Naive thymus-derived CD4-positive, alpha-beta T cell (primary cell): ENCODE results near the gene FETUB. TPM values are rescaled to one million over a fixed set of nuclear protein-coding genes. Genes with fewer than 3 reads are reported as not detected.

Experiments used
- ATAC-seq: fragments of 150-1000 bp; cut with Tn5 transposase; 2 replicates; pipeline ENCODE4 v1.10.0; 2021; ENCODE audit warnings: mild to moderate bottlenecking, moderate library complexity
- CTCF ChIA-PET: fragments of 350-600 bp; sonication (Branson Sonifier 250); formaldehyde crosslinking; loops from one replicate; lab custom pipeline; 2021; ENCODE audit warnings: antibody characterized with exemption; lab: Charles Lee
- POLR2A ChIA-PET: fragments of 350-600 bp; sonication (Branson Sonifier 250); formaldehyde crosslinking; loops from one replicate; lab custom pipeline; 2021; ENCODE audit warnings: antibody characterized with exemption, inconsistent platforms; lab: Charles Lee
- DNase-seq, 9 donors: peaks; one replicate each; pipeline versions ENCODE4 v3.0.0 to v3.0.0-alpha.2; 2020 to 2022; ENCODE audit warnings: mixed read lengths in 1 of 9
- H3K27ac ChIP-seq: one replicate; pipeline ENCODE4 v1.7.0; 2013; ENCODE audit warnings: mild to moderate bottlenecking, low read depth, low read length, moderate library complexity
- H3K27me3 ChIP-seq, 2 donors: one replicate each; pipeline ENCODE4 v1.7.0; 2013; ENCODE audit warnings: low read length in 2 of 2, mild to moderate bottlenecking in 2 of 2, moderate library complexity in 2 of 2; ENCODE audit not compliant: control insufficient read depth in 2 of 2, insufficient read depth in 2 of 2
- H3K36me3 ChIP-seq, 3 experiments: 1 replicate in 2 of 3; 2 replicates in 1 of 3; pipeline ENCODE4 v1.7.0; 2013; ENCODE audit warnings: low read length in 3 of 3, mild to moderate bottlenecking in 3 of 3, moderate library complexity in 1 of 3; ENCODE audit not compliant: insufficient read depth in 3 of 3, control insufficient read depth in 2 of 3
- H3K4me1 ChIP-seq, 2 donors: one replicate each; pipeline ENCODE4 v1.7.0; 2013; ENCODE audit warnings: low read length in 2 of 2, mild to moderate bottlenecking in 2 of 2, moderate library complexity in 1 of 2; ENCODE audit not compliant: control insufficient read depth in 2 of 2, insufficient read depth in 2 of 2
- H3K4me3 ChIP-seq: 2 replicates; pipeline ENCODE4 v1.7.0; 2013; ENCODE audit warnings: mild to moderate bottlenecking, low read length
- H3K9me3 ChIP-seq, 3 experiments: 1 replicate in 2 of 3; 2 replicates in 1 of 3; pipeline ENCODE4 v1.7.0; 2013; ENCODE audit warnings: low read length in 3 of 3; ENCODE audit not compliant: control insufficient read depth in 2 of 3
- H3K27ac Mint-ChIP-seq, 9 donors: one replicate each; pipeline ENCODE4 v1.8.0; 2020 to 2022; ENCODE audit warnings: mixed read lengths in 9 of 9, mild to moderate bottlenecking in 8 of 9, moderate library complexity in 5 of 9, inconsistent platforms in 2 of 9
- H3K27me3 Mint-ChIP-seq, 5 donors: one replicate each; pipeline ENCODE4 v1.8.0; 2021 to 2022; ENCODE audit warnings: mixed read lengths in 5 of 5, mild to moderate bottlenecking in 1 of 5
- H3K36me3 Mint-ChIP-seq, 5 donors: one replicate each; pipeline ENCODE4 v1.8.0; 2020 to 2022; ENCODE audit warnings: mixed read lengths in 5 of 5, mild to moderate bottlenecking in 3 of 5, inconsistent platforms in 1 of 5
- H3K4me1 Mint-ChIP-seq, 7 donors: one replicate each; pipeline ENCODE4 v1.8.0; 2020 to 2022; ENCODE audit warnings: mixed read lengths in 7 of 7, mild to moderate bottlenecking in 3 of 7, inconsistent platforms in 1 of 7
- H3K4me3 Mint-ChIP-seq, 10 donors: one replicate each; pipeline ENCODE4 v1.8.0; 2020 to 2022; ENCODE audit warnings: mild to moderate bottlenecking in 10 of 10, mixed read lengths in 10 of 10, moderate library complexity in 6 of 10, inconsistent platforms in 2 of 10
- H3K9me3 Mint-ChIP-seq, 11 donors: one replicate each; pipeline ENCODE4 v1.8.0; 2020 to 2022; ENCODE audit warnings: mixed read lengths in 11 of 11, mild to moderate bottlenecking in 4 of 11, inconsistent platforms in 1 of 11, moderate library complexity in 1 of 11
- intact Hi-C, 2 donors: fragments of 100-400 bp; cut with micrococcal nuclease; formaldehyde crosslinking; loops; one replicate each; pipeline ENCODE4 v1.15.1; 2023
- polyA plus RNA-seq, 2 donors: library from polyadenylated mRNA; unstranded; fragments of 300-500 nt; fragmentation: Illumina TruSeq; gene quantifications; one replicate each; pipeline ENCODE4 v1.2.3, GENCODE V29; 2021
- total RNA-seq, 6 experiments: library from RNA in 5 of 6; stranded (reverse) in 5 of 6; gene quantifications; 1 replicate in 5 of 6; 2 replicates in 1 of 6; pipeline ENCODE4 v1.2.3 and lab custom pipeline; 2021 to 2026

Gene FETUB
- total and polyA plus RNA-seq, 7 experiments from 2014 or later: not detected

DNA sequence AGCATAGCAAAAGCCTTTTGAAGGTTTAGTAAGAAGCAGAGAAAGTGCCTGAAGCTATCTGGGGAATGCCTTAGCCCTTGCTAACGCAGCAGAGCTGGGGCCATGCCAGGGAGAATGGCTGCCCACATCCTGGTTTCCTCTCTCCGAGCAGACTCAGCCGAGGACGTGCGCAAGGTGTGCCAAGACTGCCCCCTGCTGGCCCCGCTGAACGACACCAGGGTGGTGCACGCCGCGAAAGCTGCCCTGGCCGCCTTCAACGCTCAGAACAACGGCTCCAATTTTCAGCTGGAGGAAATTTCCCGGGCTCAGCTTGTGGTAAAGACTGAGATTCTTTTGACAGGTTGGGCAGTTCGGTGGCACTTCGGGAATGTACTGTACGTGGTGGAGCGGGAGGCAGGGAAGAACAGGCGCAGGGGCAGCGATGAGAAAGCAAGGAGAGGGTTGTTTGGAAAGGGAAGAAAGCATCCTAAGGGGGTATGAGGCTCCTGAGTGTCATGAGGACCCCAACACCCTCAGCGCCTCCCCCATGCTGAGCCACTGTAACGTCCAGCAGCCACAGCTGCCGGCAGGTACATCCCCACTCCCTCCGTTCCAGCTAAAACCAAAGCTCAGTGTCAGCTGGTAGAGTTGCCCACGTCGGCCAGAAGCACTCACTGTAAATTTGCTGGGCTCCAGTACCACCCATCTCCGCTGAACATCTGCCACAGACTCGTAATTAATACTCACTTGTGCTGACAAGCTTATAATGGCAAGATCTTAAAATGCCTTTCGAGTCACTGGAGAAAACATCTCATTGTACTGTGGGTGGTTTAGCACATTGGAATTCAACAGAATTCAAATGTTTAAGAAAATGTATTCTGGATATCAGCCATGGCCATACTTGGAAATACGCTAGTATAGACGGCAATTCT is 22.9 kb upstream of the FETUB start:
- no peaks in the 10 kb centered on the region for H3K36me3 Mint-ChIP-seq
- Histone ChIP-seq H3K4me3 (peak overlapping the region; percentile 23), H3K27me3 (no peaks in the 10 kb centered on the region), H3K36me3 (no peaks in the 10 kb centered on the region), H3K27ac (no peak overlapping the region), H3K4me1 (peaks cover 5 to 10% of the 10 kb centered on the region in 2 donors), H3K9me3 (no peaks in the 10 kb centered on the region)
- POLR2A ChIA-PET: interaction anchor here (0.6 to 3.6 kb wide), 7 partner anchors 50 to 358 kb away, joined by 3 to 35 read pairs (median 4); partner anchors contain the start of genes EIF4A2 and TBCCD1
- peaks cover 14 to 51% (median 26%) of the 10 kb centered on the region in 5 donors for H3K27me3 Mint-ChIP-seq
- DNase-seq (peak; percentile 67 to 87 (median 83)), ATAC-seq (peak; percentile 99)
- peak overlapping the region in 8 of 9 donors; percentile 51 to 81 (median 62) for H3K27ac Mint-ChIP-seq
- peaks cover 0 to 1% (median 0%) of the 10 kb centered on the region in 11 donors for H3K9me3 Mint-ChIP-seq
- intact Hi-C loops: loop anchor here (1.0 to 5.0 kb wide), 12 partner anchors 46 to 956 kb away; partner anchors contain the start of genes DNAJB11 (in 1 of the 2), ETV5 (in 1 of the 2), RFC4 (in 1 of the 2) and ST6GAL1 (in 1 of the 2)
- H3K4me1 Mint-ChIP-seq: peaks cover 14 to 30% (median 21%) of the 10 kb centered on the region in 7 donors
- CTCF ChIA-PET: interaction anchor here (0.6 to 5.3 kb wide), 42 partner anchors 8 to 692 kb away, joined by 3 to 82 read pairs (median 4); partner anchors contain the start of genes EIF4A2 and TRA2B
- peak overlapping the region; percentile 47 to 81 (median 74) for H3K4me3 Mint-ChIP-seq

DNA sequence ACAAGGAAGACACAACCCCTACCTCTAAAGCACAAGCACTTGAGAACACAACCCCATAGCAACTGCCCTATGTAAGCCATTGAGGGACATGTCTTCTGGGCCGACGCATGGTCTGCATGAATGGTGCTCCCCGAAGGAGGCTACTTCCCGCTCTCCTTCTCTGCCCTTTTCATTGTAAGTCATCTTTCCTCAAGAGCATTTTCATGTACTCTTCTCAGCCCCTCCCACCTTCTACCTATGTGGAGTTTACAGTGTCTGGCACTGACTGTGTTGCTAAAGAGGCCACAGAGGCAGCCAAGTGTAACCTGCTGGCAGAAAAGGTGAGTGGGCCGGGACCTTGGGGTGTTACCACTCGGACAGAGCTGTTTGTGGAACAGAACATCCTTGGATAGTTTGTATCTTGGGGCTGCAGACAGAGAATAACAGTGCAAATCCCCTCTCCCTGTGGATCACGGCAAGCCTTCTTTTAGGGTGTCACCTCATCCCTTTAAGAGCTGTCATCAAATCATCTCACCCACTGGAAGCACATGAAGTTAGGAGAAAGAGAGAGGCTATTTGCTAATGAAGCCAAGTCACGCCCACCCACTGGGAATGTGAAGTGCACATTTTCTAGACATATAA is 21.8 kb upstream of the FETUB start:
- H3K4me1 ChIP-seq: peaks cover 5 to 10% of the 10 kb centered on the region in 2 donors
- intact Hi-C loops: loop anchor here (5.0 kb wide), 3 partner anchors 314 to 511 kb away; partner anchors contain the start of genes ETV5 (in 1 of the 2) and ST6GAL1 (in 1 of the 2)
- H3K4me3 Mint-ChIP-seq: peak overlapping the region in 2 of 10 donors; percentile 19 to 72
- H3K36me3 ChIP-seq: no peaks in the 10 kb centered on the region
- no peaks in the 10 kb centered on the region for H3K9me3 ChIP-seq
- H3K9me3 Mint-ChIP-seq: peaks cover 0 to 1% (median 0%) of the 10 kb centered on the region in 11 donors
- peaks cover 14 to 49% (median 20%) of the 10 kb centered on the region in 5 donors for H3K27me3 Mint-ChIP-seq
- ChIA-PET CTCF (interaction anchor here (1.0 to 1.7 kb wide), 3 partner anchors 10 to 359 kb away, joined by 3 to 6 read pairs (median 5); no protein-coding TSS in a partner anchor), POLR2A (no interaction called here)
- H3K4me1 Mint-ChIP-seq: peaks cover 14 to 30% (median 21%) of the 10 kb centered on the region in 7 donors
- peak overlapping the region in 1 of 9 donors; percentile 4 for H3K27ac Mint-ChIP-seq
- no peaks in the 10 kb centered on the region for H3K27me3 ChIP-seq
- no peaks in the 10 kb centered on the region for H3K36me3 Mint-ChIP-seq
- DNase-seq (no peak), ATAC-seq (no peak)
- H3K27ac ChIP-seq: no peak overlapping the region
- H3K4me3 ChIP-seq: no peak overlapping the region

DNA sequence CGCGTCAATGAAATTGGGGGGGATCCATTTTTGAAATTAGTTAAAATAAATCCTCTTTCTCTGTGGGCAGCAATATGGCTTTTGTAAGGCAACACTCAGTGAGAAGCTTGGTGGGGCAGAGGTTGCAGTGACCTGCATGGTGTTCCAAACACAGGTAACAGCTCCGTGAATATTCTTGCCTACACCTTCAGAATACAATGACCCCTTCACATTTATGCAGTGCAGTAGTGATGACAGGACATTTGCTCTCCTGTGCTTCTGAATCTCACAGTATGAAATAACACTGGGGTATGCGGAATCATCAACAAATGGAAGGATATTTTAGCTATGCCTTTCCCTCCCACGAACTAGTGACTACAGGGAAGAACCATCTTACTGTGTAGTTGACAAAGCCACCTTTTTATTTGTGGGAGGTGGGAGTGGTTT is 20.4 kb upstream of the FETUB start:
- Mint-ChIP-seq H3K4me1 (peaks cover 9 to 20% (median 15%) of the 10 kb centered on the region in 7 donors), H3K9me3 (peaks cover 0 to 1% (median 0%) of the 10 kb centered on the region in 11 donors), H3K36me3 (no peaks in the 10 kb centered on the region), H3K27me3 (peaks cover 14 to 44% (median 17%) of the 10 kb centered on the region in 5 donors), H3K4me3 (no peak overlapping the region), H3K27ac (no peak overlapping the region)
- H3K9me3 ChIP-seq: no peaks in the 10 kb centered on the region
- H3K36me3 ChIP-seq: no peaks in the 10 kb centered on the region
- H3K4me3 ChIP-seq: no peak overlapping the region
- H3K4me1 ChIP-seq: peaks cover 5 to 6% of the 10 kb centered on the region in 2 donors
- intact Hi-C loops: loop anchor here (5.0 kb wide), 3 partner anchors 313 to 512 kb away; partner anchors contain the start of genes ETV5 (in 1 of the 2) and ST6GAL1 (in 1 of the 2)
- no peak for ATAC-seq
- ChIA-PET CTCF (no interaction called here), POLR2A (interaction anchor here (0.6 kb wide), 2 partner anchors 10 to 155 kb away, joined by 3 to 5 read pairs; no protein-coding TSS in a partner anchor)
- DNase-seq: no peak
- no peaks in the 10 kb centered on the region for H3K27me3 ChIP-seq
- no peak overlapping the region for H3K27ac ChIP-seq

DNA sequence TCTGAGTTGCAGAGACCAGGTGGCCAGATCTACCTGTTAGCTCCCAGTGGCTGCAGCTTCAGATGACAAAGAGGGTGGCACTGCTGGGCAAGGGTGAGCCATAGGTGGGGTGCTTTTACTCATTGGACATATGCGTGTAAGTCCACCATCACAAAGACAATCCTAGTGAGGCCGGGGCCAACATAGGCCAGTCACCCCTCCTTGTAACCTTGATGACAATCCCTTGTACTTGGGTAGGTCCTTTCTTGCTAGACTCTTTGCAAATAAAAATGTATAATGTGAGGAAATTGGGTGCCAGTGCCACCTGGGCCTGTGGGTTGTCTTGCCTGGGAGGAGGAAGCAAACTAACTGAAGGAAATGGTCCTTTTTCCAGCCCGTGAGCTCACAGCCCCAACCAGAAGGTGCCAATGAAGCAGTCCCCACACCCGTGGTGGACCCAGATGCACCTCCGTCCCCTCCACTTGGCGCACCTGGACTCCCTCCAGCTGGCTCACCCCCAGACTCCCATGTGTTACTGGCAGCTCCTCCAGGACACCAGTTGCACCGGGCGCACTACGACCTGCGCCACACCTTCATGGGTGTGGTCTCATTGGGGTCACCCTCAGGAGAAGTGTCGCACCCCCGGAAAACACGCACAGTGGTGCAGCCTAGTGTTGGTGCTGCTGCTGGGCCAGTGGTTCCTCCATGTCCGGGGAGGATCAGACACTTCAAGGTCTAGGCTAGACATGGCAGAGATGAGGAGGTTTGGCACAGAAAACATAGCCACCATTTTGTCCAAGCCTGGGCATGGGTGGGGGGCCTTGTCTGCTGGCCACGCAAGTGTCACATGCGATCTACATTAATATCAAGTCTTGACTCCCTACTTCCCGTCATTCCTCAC is 19.7 kb upstream of the FETUB start:
- Histone ChIP-seq H3K4me3 (no peak overlapping the region), H3K9me3 (no peaks in the 10 kb centered on the region), H3K27me3 (no peaks in the 10 kb centered on the region), H3K36me3 (no peaks in the 10 kb centered on the region), H3K27ac (no peak overlapping the region), H3K4me1 (peaks cover 4 to 5% of the 10 kb centered on the region in 2 donors)
- Mint-ChIP-seq H3K36me3 (no peaks in the 10 kb centered on the region), H3K4me1 (peaks cover 5 to 17% (median 12%) of the 10 kb centered on the region in 7 donors), H3K9me3 (no peaks in the 10 kb centered on the region), H3K4me3 (no peak overlapping the region), H3K27ac (no peak overlapping the region), H3K27me3 (peaks cover 14 to 42% (median 15%) of the 10 kb centered on the region in 5 donors)
- ATAC-seq: no peak
- intact Hi-C loops: no loop called here
- CTCF ChIA-PET: no interaction called here
- DNase-seq: no peak
- POLR2A ChIA-PET: interaction anchor here (0.6 kb wide), 1 partner anchor 10 kb away, joined by 5 read pairs; no protein-coding TSS in a partner anchor

DNA sequence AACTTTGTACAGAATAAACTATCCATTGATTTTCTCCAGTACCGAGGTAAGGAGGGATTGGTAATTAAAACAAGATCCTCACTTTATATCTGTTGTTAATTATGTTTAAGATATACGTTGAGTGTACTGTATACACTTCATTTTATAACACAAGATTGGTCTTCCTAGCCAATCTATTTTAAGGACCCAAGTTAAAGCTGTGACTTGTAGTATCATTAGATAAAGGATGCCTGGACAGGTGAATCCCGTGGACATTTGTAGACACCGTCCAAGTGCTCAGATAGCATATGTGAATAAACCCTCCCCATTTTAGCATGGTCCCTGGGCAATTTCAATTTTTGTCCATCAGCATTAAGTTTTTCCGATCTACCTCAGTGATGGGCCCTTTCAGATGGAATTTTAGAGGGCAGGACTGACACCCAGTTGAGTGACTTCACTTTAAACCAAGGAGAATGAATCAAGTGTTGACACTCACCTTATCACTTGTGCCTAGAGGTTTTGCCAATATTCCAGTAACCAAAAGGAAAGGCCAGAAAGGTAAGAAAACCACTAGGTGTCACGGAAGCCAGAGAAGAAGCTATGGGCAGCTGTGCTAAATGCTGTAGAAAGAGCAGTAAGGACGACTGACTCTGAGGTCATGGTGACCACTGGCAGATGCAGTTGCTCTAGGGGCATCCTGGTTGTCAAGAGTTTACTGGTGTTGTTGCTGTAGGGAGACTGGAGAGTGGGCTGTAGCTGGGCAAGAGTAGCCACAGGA is 18.1 kb upstream of the FETUB start:
- ATAC-seq (no peak), DNase-seq (no peak)
- Mint-ChIP-seq H3K27ac (no peak overlapping the region), H3K4me3 (no peak overlapping the region), H3K27me3 (peaks cover 12 to 39% (median 15%) of the 10 kb centered on the region in 5 donors), H3K4me1 (peaks cover 3 to 7% (median 6%) of the 10 kb centered on the region in 7 donors), H3K36me3 (no peaks in the 10 kb centered on the region), H3K9me3 (no peaks in the 10 kb centered on the region)
- peaks cover 4 to 5% of the 10 kb centered on the region in 2 donors for H3K4me1 ChIP-seq
- H3K27ac ChIP-seq: no peak overlapping the region
- ChIA-PET POLR2A (no interaction called here), CTCF (interaction anchor here (0.7 to 1.0 kb wide), 2 partner anchors 9 to 501 kb away, joined by 3 to 4 read pairs; partner anchors contain the start of gene AHSG)
- H3K36me3 ChIP-seq: no peaks in the 10 kb centered on the region
- no peak overlapping the region for H3K4me3 ChIP-seq
- intact Hi-C loops: no loop called here
- H3K9me3 ChIP-seq: no peaks in the 10 kb centered on the region
- H3K27me3 ChIP-seq: no peaks in the 10 kb centered on the region
